A549 (cell line): ENCODE results near the gene ACTRT2.

ENCODE experiments used
- EP300 ChIP-seq, 2 experiments: fragments of >200 bp; sonication (Bioruptor Twin); formaldehyde crosslinking; IDR thresholded peaks; 2 replicates in 1 of 2; 3 replicates in 1 of 2; pipeline ENCODE4 v1.6.1; 2016 to 2017
- NPAS2 ChIP-seq: fragments of 250-450 bp; sonication (Bioruptor Pico); IDR thresholded peaks from 2 replicates; pipeline ENCODE4 v1.8.0; 2022; ENCODE audit warnings: mild to moderate bottlenecking, moderate library complexity, borderline replicate concordance
- TF ChIP-seq, protein P1 (sequence below): fragments of >200 bp; sonication (Bioruptor Twin); formaldehyde crosslinking; IDR thresholded peaks from 3 replicates; pipeline ENCODE4 v1.5.1; 2016
- TF ChIP-seq, protein P2 (sequence below): fragments of 200-600 bp; sonication (generic); IDR thresholded peaks from 2 replicates; pipeline ENCODE4 v1.6.1; 2016; ENCODE audit warnings: antibody characterized with exemption, mild to moderate bottlenecking, moderate library complexity

DNA sequence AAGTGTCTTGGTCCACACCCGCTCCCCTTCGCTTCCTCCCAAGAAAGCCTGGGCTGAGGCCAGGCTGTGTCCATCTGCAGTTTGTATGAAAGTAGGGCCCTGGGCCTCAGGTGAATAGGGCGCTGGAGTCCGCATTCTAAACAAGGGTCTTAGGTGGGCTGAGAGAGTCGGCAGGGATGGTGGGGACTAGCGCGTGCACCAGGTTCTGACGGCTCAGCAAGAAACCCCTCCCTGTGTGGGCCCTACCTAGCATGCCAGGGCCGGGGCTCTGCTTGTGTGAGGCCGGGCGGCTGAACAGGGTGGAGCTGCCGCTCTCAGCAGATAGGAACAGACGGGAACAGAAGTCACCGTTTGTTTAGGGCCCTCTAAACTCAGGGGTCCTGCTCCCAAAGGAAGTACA is 1.7 kb downstream of the ACTRT2 start:
- TF ChIP-seq NPAS2 (CRISPR knock-in tag) = no peak
- TF ChIP-seq, protein P1, sequence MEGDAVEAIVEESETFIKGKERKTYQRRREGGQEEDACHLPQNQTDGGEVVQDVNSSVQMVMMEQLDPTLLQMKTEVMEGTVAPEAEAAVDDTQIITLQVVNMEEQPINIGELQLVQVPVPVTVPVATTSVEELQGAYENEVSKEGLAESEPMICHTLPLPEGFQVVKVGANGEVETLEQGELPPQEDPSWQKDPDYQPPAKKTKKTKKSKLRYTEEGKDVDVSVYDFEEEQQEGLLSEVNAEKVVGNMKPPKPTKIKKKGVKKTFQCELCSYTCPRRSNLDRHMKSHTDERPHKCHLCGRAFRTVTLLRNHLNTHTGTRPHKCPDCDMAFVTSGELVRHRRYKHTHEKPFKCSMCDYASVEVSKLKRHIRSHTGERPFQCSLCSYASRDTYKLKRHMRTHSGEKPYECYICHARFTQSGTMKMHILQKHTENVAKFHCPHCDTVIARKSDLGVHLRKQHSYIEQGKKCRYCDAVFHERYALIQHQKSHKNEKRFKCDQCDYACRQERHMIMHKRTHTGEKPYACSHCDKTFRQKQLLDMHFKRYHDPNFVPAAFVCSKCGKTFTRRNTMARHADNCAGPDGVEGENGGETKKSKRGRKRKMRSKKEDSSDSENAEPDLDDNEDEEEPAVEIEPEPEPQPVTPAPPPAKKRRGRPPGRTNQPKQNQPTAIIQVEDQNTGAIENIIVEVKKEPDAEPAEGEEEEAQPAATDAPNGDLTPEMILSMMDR = no peak
- TF ChIP-seq, protein P2, sequence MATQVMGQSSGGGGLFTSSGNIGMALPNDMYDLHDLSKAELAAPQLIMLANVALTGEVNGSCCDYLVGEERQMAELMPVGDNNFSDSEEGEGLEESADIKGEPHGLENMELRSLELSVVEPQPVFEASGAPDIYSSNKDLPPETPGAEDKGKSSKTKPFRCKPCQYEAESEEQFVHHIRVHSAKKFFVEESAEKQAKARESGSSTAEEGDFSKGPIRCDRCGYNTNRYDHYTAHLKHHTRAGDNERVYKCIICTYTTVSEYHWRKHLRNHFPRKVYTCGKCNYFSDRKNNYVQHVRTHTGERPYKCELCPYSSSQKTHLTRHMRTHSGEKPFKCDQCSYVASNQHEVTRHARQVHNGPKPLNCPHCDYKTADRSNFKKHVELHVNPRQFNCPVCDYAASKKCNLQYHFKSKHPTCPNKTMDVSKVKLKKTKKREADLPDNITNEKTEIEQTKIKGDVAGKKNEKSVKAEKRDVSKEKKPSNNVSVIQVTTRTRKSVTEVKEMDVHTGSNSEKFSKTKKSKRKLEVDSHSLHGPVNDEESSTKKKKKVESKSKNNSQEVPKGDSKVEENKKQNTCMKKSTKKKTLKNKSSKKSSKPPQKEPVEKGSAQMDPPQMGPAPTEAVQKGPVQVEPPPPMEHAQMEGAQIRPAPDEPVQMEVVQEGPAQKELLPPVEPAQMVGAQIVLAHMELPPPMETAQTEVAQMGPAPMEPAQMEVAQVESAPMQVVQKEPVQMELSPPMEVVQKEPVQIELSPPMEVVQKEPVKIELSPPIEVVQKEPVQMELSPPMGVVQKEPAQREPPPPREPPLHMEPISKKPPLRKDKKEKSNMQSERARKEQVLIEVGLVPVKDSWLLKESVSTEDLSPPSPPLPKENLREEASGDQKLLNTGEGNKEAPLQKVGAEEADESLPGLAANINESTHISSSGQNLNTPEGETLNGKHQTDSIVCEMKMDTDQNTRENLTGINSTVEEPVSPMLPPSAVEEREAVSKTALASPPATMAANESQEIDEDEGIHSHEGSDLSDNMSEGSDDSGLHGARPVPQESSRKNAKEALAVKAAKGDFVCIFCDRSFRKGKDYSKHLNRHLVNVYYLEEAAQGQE = no peak
- no peak for TF ChIP-seq EP300 (IDR thresholded peaks at IDR 0.05)
